Stimulated activated CD4-positive, alpha-beta T cell treated with anti-CD3 and anti-CD28 coated beads, Interleukin-12 subunit alpha, Interleukin-12 subunit beta, amount 100 ng/mL, for 24 hours (primary cell): ENCODE data around the gene ARL6IP4.
"Not testable (repeated sequence)": the region's sequence is repeated elsewhere in the genome, so short reads cannot be mapped to it uniquely, and the experiment has no call there.

ENCODE experiments used
- DNase-seq, 2 experiments: peaks; one replicate each; pipeline ENCODE4 v3.0.0-alpha.2; 2020; ENCODE audit warnings: low read depth in 2 of 2

The ARL6IP4 gene

DNA sequence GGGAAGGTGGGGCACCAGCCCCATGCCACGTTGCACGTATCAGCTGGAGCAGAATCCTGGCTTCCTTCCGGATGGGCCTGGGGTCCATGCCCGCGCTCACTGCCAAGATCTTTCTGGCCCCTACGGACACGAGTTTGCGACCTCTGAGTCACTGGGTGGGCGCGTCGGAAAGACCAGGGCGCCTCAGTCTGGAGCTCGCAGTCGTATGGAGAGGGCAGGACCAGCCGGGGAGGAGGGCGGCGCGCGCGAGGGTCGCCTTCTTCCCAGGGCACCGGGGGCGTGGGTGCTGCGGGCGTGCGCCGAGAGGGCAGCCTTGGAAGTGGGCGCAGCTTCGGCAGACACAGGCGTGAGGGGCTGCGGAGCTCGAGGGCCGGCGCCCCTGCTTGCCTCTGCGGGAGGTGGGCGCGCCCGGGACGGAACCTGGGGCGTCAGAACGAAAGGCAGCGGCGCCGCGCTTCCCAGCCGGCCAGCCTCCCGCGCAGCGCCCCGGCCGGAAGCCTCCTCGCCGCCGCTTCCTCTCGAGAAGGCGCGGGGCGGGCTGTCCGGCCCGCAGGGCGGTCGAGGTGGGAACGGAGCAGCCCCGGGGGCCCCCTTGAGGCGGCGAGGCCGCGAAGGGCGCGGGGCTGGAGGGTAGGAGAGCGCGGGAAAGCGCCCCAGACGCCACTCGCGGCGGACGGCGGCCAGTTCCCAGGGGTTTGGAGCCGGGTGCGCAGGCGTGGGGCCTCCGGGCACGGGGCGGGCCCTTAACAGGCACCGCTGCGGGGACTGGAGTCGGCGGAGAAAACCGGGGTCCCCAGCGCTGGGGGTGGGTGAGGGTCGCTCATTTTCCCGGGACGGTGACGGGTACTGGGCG lies at the start of gene ARL6IP4:
ARL6IP4 (plus strand) TSS at position 499 of the 853 bp plus-strand sequence. CDS start 459 bp downstream, outside the sequence.
- peak; percentile 37 to 54 for DNase-seq

DNA sequence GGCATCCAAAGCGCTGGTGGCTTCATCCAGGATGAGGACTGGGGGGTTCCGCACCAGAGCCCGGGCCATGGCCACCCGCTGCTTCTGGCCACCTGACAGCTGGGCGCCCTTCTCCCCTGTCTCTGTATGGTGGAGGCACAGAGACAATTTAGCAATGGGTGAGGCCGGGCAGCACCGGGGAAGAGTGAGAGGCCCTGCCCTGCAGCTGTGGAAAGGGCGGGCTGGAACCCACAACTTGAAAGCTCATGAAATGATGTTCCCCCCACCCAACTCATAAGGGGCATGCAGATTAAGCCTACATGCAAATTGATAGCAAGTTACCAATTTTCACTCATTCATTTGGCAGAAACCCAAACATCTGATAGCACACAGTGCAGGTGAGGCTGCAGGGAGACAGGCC lies 48.3 kb upstream of the ARL6IP4 start:
- DNase-seq, result no peak

DNA sequence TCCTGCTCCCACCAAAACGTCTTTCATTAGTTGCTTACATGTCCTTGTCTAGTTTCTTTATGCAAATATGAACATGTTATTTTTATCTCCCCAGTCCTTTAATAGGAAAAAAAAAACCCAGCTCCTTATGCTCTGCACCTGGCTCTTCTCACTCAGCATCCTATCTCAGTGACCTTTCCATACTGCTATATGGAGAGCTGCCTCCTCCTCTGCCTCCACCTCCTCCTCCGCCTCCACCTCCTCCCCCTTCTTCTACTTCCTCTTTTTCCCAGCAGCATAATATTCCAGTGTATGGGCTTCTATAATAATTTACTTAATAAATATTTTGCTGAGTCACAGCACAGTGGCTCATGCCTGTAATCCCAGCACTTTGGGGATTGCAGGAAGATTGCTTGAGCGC lies 45.8 kb upstream of the ARL6IP4 start:
- no peak for DNase-seq

DNA sequence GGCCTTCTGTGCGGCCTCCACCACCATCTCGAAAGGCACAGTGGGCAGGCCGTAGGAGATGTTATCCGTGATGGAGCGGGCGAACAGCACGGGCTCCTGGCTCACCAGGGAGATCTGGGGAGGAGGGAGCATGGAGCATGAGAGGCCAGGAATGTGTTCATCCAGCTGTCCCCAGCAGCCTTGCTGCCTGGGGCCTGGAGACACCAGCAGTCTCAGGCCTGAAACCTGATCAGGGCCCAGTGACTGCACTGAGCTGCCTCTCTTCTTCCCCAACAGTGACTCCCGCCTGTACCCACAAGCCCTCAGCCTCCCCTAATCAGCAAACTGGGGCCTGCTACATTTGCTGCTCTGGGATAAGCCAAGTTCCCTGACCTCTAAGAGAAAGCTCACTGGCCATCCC lies 45.2 kb upstream of the ARL6IP4 start:
- DNase-seq, result no peak

DNA sequence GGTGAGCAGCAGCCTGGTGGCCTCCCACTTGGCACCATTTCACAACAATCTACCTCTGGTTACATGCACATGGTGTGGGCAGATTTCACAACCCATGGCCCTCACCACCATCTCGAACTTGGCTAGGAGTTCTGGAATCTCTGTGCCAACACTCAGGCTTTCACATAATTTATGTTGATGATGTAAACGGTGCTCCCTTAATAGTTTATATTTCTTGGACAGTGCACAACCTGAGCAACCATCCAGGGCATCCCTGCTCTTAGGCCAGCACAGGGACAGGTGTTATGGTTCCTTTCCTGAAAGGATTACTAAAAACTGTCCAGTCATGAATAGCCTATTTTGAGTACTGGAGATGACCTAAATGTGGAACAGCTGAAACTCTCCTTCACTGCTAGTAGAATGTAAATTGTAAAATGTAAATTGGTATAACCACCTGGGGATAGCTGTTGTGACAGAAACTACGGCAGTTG lies 42.8 kb upstream of the ARL6IP4 start:
- DNase-seq, result no peak

DNA sequence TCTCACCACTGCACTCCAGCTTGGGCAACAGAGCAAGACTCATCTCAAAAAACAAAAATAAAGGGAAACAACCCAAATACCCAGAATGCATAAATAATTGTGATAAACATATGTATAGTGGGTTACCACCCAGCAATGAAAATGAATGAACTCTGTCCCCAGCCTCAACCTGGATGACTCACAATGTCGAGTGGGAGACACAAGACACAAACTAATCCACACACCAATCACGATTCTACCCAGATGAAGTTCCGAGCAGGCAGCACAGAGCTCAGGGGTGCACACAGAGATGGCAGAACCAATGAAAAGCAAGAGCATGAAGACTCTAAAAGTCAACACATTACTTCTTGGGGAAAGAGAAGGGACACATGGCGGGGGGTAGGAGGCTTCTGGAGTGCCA lies 41.4 kb upstream of the ARL6IP4 start:
- no peak for DNase-seq

DNA sequence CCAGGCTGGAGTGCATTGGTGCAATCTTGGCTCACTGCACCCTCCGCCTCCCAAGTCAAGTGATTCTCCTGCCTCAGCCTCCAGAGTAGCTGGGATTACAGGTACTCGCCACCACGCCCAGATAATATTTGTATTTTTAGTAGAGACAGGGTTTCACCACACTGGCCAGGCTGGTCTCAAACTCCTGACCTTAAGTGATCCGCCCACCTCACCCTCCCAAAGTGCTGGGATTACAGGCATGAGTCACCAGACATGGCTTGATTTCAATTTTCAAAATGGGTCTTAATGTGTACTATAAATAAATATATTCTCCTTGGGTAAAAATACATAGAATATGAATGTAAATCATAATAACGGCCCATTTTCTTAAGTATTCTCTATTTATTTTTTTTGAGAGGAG lies 39.1 kb upstream of the ARL6IP4 start:
- not testable (repeated sequence) for DNase-seq

DNA sequence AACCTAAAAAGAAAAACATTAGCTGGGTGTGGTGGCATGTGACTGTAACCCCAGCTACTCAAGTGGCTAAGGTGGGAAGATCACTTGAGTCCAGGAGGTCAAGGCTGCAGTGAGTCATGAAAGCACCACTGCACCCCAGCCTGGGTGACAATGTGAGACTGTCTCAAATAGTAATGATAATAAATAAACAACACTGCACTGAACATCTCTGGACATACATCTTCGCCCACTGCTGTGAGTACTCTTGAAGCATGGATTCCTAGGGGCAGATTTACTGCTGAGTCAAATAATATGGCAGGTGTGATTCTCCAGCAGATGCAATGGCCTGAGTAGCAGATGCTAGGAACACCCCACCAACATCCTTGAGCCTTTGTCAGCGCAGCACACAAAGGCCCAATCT lies 37.8 kb upstream of the ARL6IP4 start:
- DNase-seq, result no peak

DNA sequence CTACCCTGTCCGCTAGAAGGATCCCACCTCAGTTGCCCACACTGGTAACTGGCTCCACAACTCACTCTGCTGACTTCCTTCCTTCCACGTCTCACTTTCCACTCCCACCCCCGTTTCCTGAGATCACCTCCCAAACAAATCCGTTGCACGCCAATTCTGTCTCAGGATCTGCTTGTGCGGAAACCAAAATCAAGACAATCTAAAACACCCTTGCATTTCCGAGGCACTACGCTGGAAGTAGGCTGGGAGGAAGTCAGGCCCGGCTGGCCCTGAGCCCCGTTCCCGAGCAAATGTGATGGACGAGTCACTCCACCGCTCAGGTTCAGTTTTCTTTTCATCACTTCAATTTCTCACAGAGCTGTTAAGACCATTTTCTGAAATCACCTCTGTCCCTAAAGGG lies 37.3 kb upstream of the ARL6IP4 start:
- DNase-seq, result no peak

DNA sequence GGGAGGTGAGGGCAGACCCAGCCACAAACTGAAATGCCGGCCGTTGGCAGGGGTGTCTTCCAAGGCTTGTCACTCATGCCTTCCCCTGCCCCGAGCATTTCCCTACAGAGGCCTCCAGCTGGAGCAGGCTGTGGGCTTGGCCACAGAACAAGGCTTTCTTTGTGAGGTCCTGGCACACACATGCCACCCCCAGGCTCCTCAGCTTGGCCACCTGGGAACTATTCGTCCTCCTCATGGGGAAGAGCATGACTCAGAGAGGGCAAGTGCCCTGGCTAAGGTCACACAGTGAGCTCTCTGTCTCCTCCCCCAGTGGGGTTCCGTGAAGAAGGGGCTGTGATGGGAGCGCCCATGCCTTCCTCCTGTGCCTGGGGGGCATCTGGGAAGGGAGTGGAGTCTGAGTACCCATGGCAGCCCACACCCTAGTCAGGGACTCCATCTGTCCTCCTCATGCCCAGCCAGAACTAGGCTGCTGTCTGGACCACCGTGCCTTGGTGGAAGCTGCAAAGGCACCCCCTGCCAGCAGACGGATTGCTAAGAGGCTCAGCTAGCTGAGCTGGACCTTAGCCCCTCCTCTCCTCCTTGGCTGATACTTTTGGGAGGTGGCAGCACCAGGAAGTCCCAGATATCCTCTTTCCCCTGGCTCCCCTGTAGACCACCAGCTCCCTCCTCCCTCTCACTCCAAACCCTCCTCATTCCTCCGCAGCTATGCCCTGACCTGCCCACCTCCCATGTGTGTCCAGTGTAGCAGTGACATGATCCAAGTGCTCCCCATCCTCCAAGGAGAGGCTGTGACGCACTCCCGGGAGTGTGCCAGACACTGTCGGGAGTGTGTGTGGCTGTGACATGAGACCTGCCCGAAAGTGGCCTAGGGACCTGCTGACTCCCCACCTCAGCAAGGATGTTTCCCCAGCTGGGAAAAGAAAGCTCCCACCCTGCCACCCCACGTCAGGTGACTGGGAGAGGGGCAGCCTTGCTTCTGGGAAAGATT lies 35.6 kb upstream of the ARL6IP4 start:
- no peak for DNase-seq

DNA sequence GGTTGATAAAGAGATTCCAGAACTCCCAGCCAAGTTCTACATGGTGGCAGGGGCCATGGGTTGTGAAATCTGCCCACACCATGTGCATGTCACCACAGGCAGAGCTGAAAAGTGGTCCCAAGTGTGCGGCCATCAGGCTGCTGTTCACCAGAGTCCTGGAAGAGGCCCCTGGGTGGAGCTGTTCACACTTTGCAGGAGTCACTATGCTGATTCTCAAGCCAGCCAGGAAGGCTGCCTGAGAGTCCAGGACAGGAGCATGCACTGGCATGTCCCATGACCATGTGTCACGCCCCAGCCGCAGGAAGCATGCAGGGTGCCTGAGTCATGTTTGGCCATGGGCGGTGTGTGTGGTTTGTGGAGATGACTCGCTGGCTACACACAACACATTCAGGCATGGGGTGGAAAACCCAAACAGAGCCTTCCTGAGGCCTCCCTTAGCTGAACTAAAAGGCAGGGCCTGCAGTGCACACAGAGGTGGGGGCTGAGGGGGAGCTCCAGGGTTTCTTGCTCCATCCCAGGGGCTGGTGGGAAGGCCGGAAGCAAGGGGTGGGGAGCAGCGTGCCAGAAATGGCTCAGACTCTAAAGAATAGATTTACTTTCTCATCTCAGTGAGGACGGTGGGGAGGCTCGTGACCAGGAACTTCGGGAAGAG lies 33.7 kb upstream of the ARL6IP4 start:
- peak; percentile 68 to 82 for DNase-seq

DNA sequence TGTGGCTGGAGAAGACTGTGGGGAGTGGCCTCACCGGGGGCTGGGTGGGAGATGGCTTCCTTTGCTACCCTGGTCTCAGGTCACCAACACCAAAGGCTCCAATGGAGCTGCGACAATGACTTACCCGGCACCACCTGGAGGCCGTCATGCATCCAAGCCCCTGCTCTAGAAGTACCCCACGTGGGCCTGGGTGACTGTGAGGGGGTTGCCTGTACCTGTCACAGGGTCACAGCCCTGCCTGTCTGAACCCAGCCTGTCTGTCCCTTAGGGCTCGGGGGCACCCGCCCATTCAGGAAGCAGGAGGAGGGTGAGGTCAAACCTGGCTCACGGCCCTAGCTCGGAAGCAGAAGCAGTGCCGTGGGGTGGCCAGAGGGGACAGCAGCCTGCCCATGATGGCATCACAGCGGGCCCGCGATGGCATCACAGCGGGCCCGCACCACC lies 33.1 kb upstream of the ARL6IP4 start:
- DNase-seq, result no peak

DNA sequence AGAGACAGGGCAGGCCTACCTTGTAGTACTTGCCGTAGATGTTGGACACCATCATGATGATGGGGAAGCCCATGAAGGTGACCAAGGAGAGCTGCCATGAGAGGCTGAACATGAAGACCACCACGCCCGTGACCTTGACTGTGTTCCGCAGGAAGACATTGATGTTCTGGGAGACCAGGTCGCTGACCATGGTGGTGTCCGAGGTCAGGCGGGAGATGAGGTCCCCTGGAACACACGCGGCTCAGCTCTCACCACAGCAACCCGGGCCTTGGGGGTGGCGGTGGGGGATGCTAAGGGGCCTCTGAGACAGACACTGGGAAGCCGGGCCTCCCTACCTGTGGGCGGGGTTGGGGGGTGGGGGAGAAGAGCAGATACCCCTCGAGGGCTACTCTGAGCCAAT lies 31.9 kb upstream of the ARL6IP4 start:
- no peak for DNase-seq

DNA sequence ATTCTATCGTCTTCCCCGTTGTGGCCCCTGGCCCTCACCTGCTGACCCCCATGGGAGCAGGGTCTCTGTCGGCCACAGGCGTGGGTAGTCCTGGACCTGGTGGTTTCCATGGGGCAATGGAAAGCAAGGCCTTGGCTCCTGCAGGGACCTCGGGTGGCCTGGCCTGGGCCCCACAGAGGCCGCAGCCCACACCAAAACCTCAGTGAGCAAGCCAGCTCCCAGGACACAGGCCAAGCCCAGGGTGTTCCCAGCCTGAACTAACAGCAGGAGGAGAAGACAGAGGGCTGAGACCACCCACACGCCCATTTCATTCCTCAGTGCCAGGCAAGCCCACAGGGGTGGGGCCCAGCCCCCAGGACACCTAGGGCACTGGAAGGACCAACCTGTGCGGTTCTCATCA lies 31.1 kb upstream of the ARL6IP4 start:
- no peak for DNase-seq

DNA sequence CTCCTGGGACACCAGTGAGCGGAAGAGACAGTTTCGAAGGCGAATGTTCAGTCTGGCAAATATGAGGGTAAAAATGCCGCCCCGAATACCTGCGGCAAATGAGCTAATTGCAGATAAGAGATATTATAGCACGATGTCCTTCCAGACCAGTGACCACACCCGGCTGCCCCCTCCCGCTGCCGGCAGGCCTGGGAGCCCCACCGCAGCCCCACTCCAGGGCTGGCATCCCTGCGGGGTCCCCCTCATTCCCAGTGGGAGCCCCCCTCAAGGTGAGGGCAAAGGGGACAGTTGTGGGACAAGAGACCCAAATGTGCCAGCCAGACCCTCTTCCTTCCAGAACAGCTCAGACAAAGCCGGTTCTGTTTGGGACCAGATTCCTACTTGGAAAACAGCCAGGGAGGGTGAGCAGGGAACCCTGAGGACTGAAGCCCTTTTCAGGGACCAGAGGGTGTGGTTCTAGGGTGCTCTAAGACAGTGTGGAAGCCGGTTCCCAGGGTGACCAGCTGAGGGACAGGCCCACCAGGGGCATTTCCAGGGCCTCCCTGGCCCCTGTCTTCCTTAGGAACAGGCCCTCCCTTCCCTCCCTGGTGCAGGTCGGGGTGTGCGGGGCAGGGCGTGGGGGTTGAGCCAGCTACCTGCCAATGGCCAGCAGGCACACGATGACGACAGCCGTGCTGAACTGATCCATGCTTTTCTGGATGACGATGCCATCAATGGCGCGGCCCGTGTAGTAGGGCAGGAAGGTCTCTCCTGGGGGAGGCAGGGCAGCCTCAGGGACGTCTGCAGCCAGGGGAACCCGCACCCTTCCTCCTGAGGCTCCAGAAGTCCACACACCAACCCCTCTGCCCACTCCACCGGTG lies 30.4 kb upstream of the ARL6IP4 start:
- DNase-seq, result no peak

DNA sequence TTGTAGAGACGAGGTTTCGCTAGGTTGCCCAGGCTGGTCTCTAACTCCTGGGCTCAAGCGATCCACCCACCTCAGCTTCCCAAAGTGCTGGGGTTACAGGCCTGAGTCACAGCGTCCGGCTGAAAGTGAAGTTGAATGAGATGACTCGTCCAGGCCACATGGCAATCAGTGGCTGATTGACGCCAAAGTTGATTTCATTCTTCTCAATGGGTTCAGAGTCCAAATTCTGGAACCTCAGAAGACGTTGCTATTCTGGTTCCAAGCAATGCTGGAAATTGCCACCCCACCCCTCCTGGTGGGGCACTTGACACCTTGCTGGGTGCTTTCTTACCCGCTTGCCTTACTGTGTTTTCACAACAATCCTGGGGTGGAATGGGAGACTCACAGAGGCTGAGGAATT lies 29.1 kb upstream of the ARL6IP4 start:
- DNase-seq, result no peak

DNA sequence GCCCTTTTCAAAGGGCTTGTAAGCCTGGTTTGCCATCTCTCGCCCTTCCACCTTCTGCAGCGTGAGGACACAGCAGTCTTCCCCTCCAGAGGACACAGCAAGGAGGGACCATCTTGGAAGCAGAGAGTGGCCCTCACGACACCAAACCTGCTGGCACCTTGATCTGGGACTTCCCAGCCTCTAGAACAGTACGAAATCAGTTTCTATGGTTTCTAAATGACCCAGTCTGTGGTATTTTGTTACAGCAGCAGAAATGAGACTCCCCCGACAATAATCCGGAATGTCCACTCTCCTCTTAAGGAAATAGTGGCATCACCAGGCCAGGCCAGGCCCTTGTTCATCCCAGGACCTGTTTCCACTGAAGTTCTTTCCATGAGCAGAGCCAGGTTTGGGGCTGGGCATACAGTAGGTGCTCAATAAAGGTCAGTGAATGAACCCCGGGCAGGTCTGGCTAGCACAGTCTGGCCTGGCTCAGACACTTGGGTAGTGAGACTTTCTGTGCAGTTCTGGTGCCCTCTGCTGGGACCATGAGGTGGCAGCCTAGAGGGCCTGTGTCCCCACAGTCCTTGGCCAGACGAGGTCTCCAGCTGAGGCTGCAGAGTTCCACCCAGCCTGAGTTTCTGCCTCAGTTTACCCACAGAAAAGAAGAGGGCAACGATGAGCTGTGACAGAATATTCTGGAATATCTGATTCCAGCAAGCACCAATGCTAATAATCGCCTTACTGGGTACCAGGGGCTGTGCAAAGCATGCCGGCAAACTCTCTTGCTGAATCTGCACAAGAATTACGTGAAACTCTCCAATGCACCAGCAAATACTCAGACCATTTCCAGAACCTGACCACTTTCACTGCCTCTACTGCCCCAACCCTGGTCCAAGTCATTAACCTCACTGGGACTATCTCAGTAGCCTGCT lies 28.2 kb upstream of the ARL6IP4 start:
- peak; percentile 55 to 61 for DNase-seq

DNA sequence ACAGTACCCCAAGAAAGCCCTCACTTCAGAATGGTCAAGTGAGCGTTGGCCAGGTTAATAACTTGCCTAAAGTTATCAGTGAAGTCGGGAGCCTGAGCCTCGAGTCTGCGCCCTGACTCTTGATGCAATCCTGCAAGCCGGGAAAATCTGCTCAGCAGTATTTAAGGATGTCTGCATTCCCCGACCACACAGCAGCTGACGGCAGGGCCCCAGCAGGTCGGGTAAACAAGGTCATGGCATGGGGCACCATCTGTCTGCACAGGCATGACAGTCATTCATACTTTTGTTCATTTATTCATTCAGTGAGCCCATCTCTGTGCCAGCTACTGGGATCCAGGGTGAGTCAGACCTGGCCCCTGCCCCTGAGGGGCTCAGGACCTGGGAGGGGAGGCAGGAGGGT lies 25.3 kb upstream of the ARL6IP4 start:
- DNase-seq, result no peak

DNA sequence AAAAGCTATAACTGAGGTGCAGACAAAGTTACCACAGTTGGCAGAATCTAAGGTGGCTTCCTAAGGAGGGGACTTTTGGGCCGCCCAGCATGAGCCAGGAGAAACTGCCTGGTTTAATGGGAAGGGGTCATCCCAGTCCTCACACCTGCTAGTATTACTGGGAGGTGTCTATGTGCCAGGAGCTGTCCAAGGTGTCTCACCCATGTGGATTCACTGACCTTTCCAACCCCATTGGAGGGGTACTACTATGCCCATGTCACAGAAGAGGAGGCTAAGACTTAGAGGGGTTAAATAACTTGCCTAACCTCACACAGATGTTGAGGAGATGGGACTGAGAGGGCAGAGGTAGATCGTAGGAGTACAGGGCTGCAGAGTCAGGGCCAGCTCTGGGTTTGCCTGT lies 24.4 kb upstream of the ARL6IP4 start:
- DNase-seq, result no peak
